ENCODE data around the gene PCSK5.

DNA sequence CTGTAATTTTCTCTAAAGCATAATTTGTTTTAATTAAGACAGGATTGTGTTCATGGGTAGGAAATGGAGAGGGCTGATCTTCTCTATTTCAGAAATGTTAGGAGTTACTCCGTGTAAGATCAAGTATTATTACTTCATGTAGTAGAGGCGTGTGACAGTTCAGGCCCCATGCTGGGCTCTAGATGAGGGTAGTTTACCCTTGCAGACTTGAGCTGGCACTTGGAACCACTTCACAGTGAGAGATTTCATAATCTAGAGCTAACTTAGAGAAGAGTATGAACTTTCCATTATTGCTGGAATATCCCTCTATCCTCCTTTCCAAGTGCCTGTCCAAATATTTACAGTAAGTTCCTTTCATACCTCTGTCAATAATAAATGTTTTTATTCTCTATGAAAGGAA is 195.1 kb downstream of the PCSK5 start:
- TF ChIP-seq, protein P1, sequence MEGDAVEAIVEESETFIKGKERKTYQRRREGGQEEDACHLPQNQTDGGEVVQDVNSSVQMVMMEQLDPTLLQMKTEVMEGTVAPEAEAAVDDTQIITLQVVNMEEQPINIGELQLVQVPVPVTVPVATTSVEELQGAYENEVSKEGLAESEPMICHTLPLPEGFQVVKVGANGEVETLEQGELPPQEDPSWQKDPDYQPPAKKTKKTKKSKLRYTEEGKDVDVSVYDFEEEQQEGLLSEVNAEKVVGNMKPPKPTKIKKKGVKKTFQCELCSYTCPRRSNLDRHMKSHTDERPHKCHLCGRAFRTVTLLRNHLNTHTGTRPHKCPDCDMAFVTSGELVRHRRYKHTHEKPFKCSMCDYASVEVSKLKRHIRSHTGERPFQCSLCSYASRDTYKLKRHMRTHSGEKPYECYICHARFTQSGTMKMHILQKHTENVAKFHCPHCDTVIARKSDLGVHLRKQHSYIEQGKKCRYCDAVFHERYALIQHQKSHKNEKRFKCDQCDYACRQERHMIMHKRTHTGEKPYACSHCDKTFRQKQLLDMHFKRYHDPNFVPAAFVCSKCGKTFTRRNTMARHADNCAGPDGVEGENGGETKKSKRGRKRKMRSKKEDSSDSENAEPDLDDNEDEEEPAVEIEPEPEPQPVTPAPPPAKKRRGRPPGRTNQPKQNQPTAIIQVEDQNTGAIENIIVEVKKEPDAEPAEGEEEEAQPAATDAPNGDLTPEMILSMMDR (IDR thresholded peaks at IDR 0.05), result no peak
- no peak for TF ChIP-seq EZH2 (IDR thresholded peaks at IDR 0.05; ENCODE audit: borderline replicate concordance, insufficient read depth, low read depth, low read length, poor library complexity, severe bottlenecking)
